Measurements from ENCODE around the gene EPN2. TPM values are rescaled to one million over a fixed set of nuclear protein-coding genes. Genes with fewer than 3 reads are reported as not detected.

Gene EPN2
- total and polyA plus RNA-seq, 2 experiments from 2014 or later: 34.0 to 149 TPM

DNA sequence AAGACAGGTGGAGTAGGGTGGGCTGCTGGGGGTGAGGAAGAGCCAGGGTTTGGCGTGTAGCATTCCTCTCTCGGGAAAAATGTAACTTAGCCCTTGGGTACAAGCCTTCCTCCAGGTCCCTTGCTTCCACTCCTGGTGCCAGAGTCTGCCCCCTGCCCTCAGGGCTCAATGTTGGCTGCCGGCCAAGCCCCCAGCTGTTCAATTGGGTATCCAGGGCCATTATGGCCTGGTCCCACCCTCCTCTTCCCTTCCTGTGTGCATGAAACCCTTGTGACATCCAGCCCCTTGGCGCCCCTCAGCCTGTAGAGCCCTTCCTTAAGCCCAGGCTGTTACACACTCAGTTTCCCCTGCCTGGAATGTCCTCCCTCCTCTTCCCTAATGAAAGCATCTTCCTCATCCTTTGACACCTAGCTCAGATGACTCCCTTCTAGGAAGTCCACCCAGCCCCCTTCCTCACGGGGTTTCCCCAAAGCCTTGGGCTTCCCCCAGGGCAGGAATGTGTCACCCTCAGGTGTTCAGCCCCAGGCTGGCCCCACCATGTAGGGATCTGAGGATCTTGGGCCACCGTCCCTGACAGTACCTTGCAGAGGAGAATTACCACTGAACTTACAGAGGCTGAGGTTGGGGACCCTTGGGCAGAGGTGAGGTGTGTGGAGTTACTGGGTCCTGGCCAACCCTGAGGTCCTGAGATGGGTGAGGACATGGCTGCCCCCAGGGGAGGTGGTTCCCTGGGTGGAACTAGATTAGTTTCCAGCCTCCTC lies 95.4 kb downstream of the EPN2 start:
- H3K27ac ChIP-seq (ENCODE audit: low read depth): no peak overlapping the region
- no peak overlapping the region for H3K4me3 ChIP-seq
- H3K9me2 ChIP-seq (ENCODE audit: insufficient read depth): no peaks in the 10 kb centered on the region
- no peak overlapping the region for H3K4me2 ChIP-seq
- ATAC-seq: no peak
- no peak overlapping the region for H3K4me3 Mint-ChIP-seq
- H3K36me3 Mint-ChIP-seq (ENCODE audit: low read depth): no peaks in the 10 kb centered on the region; the same call in 2 of the 3 replicates
- no peaks in the 10 kb centered on the region; the same call in 1 of the 2 replicates for H3F3A ChIP-seq (replicated peaks; ENCODE audit: low read depth)
- TF ChIP-seq, protein P1, sequence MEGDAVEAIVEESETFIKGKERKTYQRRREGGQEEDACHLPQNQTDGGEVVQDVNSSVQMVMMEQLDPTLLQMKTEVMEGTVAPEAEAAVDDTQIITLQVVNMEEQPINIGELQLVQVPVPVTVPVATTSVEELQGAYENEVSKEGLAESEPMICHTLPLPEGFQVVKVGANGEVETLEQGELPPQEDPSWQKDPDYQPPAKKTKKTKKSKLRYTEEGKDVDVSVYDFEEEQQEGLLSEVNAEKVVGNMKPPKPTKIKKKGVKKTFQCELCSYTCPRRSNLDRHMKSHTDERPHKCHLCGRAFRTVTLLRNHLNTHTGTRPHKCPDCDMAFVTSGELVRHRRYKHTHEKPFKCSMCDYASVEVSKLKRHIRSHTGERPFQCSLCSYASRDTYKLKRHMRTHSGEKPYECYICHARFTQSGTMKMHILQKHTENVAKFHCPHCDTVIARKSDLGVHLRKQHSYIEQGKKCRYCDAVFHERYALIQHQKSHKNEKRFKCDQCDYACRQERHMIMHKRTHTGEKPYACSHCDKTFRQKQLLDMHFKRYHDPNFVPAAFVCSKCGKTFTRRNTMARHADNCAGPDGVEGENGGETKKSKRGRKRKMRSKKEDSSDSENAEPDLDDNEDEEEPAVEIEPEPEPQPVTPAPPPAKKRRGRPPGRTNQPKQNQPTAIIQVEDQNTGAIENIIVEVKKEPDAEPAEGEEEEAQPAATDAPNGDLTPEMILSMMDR (conservative IDR thresholded peaks at IDR 0.05; ENCODE audit: low read depth in 2 of 2): no peak
- no peak for TF ChIP-seq ZNF331 (CRISPR knock-in tag; IDR thresholded peaks at IDR 0.05; ENCODE audit: low read depth)
- TF ChIP-seq ZNF114 (CRISPR knock-in tag; IDR thresholded peaks at IDR 0.05): no peak
- TF ChIP-seq, protein P2, sequence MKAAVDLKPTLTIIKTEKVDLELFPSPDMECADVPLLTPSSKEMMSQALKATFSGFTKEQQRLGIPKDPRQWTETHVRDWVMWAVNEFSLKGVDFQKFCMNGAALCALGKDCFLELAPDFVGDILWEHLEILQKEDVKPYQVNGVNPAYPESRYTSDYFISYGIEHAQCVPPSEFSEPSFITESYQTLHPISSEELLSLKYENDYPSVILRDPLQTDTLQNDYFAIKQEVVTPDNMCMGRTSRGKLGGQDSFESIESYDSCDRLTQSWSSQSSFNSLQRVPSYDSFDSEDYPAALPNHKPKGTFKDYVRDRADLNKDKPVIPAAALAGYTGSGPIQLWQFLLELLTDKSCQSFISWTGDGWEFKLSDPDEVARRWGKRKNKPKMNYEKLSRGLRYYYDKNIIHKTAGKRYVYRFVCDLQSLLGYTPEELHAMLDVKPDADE (IDR thresholded peaks at IDR 0.05): no peak
- TF ChIP-seq, protein P3, sequence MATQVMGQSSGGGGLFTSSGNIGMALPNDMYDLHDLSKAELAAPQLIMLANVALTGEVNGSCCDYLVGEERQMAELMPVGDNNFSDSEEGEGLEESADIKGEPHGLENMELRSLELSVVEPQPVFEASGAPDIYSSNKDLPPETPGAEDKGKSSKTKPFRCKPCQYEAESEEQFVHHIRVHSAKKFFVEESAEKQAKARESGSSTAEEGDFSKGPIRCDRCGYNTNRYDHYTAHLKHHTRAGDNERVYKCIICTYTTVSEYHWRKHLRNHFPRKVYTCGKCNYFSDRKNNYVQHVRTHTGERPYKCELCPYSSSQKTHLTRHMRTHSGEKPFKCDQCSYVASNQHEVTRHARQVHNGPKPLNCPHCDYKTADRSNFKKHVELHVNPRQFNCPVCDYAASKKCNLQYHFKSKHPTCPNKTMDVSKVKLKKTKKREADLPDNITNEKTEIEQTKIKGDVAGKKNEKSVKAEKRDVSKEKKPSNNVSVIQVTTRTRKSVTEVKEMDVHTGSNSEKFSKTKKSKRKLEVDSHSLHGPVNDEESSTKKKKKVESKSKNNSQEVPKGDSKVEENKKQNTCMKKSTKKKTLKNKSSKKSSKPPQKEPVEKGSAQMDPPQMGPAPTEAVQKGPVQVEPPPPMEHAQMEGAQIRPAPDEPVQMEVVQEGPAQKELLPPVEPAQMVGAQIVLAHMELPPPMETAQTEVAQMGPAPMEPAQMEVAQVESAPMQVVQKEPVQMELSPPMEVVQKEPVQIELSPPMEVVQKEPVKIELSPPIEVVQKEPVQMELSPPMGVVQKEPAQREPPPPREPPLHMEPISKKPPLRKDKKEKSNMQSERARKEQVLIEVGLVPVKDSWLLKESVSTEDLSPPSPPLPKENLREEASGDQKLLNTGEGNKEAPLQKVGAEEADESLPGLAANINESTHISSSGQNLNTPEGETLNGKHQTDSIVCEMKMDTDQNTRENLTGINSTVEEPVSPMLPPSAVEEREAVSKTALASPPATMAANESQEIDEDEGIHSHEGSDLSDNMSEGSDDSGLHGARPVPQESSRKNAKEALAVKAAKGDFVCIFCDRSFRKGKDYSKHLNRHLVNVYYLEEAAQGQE (IDR thresholded peaks at IDR 0.05; ENCODE audit: unreplicated experiment): no peak
- no peak for TF ChIP-seq JUNB (IDR thresholded peaks at IDR 0.05; ENCODE audit: unreplicated experiment)
- TF ChIP-seq CREB1 (CRISPR knock-in tag; IDR thresholded peaks at IDR 0.05; ENCODE audit: low read depth): no peak
- no peak for TF ChIP-seq STAT1 (IDR thresholded peaks at IDR 0.05; ENCODE audit: unreplicated experiment)
- TF ChIP-seq EZH2 (IDR thresholded peaks at IDR 0.05; ENCODE audit: low read depth, unreplicated experiment): no peak
- no peak for TF ChIP-seq EZH2phosphoT487 (IDR thresholded peaks at IDR 0.05; ENCODE audit: unreplicated experiment)
- TF ChIP-seq NANOG (IDR thresholded peaks at IDR 0.05; ENCODE audit: borderline replicate concordance): no peak
- TF ChIP-seq, protein P4, sequence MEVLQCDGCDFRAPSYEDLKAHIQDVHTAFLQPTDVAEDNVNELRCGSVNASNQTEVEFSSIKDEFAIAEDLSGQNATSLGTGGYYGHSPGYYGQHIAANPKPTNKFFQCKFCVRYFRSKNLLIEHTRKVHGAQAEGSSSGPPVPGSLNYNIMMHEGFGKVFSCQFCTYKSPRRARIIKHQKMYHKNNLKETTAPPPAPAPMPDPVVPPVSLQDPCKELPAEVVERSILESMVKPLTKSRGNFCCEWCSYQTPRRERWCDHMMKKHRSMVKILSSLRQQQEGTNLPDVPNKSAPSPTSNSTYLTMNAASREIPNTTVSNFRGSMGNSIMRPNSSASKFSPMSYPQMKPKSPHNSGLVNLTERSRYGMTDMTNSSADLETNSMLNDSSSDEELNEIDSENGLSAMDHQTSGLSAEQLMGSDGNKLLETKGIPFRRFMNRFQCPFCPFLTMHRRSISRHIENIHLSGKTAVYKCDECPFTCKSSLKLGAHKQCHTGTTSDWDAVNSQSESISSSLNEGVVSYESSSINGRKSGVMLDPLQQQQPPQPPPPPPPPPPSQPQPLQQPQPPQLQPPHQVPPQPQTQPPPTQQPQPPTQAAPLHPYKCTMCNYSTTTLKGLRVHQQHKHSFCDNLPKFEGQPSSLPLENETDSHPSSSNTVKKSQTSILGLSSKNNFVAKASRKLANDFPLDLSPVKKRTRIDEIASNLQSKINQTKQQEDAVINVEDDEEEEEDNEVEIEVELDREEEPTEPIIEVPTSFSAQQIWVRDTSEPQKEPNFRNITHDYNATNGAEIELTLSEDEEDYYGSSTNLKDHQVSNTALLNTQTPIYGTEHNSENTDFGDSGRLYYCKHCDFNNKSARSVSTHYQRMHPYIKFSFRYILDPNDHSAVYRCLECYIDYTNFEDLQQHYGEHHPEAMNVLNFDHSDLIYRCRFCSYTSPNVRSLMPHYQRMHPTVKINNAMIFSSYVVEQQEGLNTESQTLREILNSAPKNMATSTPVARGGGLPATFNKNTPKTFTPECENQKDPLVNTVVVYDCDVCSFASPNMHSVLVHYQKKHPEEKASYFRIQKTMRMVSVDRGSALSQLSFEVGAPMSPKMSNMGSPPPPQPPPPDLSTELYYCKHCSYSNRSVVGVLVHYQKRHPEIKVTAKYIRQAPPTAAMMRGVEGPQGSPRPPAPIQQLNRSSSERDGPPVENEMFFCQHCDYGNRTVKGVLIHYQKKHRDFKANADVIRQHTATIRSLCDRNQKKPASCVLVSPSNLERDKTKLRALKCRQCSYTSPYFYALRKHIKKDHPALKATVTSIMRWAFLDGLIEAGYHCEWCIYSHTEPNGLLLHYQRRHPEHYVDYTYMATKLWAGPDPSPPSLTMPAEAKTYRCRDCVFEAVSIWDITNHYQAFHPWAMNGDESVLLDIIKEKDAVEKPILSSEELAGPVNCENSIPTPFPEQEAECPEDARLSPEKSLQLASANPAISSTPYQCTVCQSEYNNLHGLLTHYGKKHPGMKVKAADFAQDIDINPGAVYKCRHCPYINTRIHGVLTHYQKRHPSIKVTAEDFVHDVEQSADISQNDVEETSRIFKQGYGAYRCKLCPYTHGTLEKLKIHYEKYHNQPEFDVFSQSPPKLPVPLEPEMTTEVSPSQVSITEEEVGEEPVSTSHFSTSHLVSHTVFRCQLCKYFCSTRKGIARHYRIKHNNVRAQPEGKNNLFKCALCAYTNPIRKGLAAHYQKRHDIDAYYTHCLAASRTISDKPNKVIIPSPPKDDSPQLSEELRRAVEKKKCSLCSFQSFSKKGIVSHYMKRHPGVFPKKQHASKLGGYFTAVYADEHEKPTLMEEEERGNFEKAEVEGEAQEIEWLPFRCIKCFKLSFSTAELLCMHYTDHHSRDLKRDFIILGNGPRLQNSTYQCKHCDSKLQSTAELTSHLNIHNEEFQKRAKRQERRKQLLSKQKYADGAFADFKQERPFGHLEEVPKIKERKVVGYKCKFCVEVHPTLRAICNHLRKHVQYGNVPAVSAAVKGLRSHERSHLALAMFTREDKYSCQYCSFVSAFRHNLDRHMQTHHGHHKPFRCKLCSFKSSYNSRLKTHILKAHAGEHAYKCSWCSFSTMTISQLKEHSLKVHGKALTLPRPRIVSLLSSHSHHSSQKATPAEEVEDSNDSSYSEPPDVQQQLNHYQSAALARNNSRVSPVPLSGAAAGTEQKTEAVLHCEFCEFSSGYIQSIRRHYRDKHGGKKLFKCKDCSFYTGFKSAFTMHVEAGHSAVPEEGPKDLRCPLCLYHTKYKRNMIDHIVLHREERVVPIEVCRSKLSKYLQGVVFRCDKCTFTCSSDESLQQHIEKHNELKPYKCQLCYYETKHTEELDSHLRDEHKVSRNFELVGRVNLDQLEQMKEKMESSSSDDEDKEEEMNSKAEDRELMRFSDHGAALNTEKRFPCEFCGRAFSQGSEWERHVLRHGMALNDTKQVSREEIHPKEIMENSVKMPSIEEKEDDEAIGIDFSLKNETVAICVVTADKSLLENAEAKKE (CRISPR knock-in tag; IDR thresholded peaks at IDR 0.05): no peak
- no peak for TF ChIP-seq POLR2AphosphoS5 (IDR thresholded peaks at IDR 0.05; ENCODE audit: low read depth)
- H2AFZ ChIP-seq: no peak overlapping the region
- peaks cover 18% of the 10 kb centered on the region for H3K27me3 Mint-ChIP-seq (ENCODE audit: insufficient read depth, low read depth, poor library complexity)
- H3K4me1 Mint-ChIP-seq: peaks cover 22% of the 10 kb centered on the region
- no peaks in the 10 kb centered on the region for H3K79me2 ChIP-seq (replicated peaks; ENCODE audit: insufficient read depth)
- no peak overlapping the region for H3K27ac Mint-ChIP-seq
- H4K20me1 ChIP-seq (replicated peaks; ENCODE audit: insufficient read depth): no peaks in the 10 kb centered on the region; the same call in 1 of the 2 replicates
- H3K36me3 ChIP-seq (ENCODE audit: insufficient read depth): no peaks in the 10 kb centered on the region
- H3K27me3 ChIP-seq (ENCODE audit: insufficient read depth): no peaks in the 10 kb centered on the region
- DNase-seq (ENCODE audit: low spot score): no peak
- H3K4me1 ChIP-seq (ENCODE audit: insufficient read depth): no peaks in the 10 kb centered on the region; the same call in 1 of the 2 replicates
- no peaks in the 10 kb centered on the region for H3K9me3 Mint-ChIP-seq
